Activated CD8-positive, alpha-beta memory T cell treated with anti-CD3 and anti-CD28 coated beads, Interleukin-2, amount 10 ng/mL, durations not matched to agents 7 days and 5 days (primary cell): Measurements from ENCODE around the gene FPR3. TPM values are rescaled to one million over a fixed set of nuclear protein-coding genes. Genes with fewer than 3 reads are reported as not detected.
"Not testable (repeated sequence)": the region's sequence is repeated elsewhere in the genome, so short reads cannot be mapped to it uniquely, and the experiment has no call there.

Experiments
- ATAC-seq: fragments of 150-1000 bp; cut with Tn5 transposase; one replicate; pipeline ENCODE4 v1.10.0; 2021; ENCODE audit warnings: moderate library complexity
- CTCF ChIA-PET: fragments of 350-600 bp; sonication (Branson Sonifier 250); formaldehyde crosslinking; loops from one replicate; lab custom pipeline; 2021; ENCODE audit warnings: antibody characterized with exemption; lab: Charles Lee
- DNase-seq: peaks from one replicate; pipeline ENCODE4 v3.0.0-alpha.2; 2020
- H3K27ac Mint-ChIP-seq: one replicate; pipeline ENCODE4 v1.8.0; 2021; ENCODE audit warnings: mild to moderate bottlenecking, mixed read lengths
- H3K27me3 Mint-ChIP-seq: one replicate; pipeline ENCODE4 v1.8.0; 2021; ENCODE audit warnings: mixed read lengths
- H3K36me3 Mint-ChIP-seq: one replicate; pipeline ENCODE4 v1.8.0; 2021; ENCODE audit warnings: mild to moderate bottlenecking, mixed read lengths
- H3K4me1 Mint-ChIP-seq: one replicate; pipeline ENCODE4 v1.8.0; 2021; ENCODE audit warnings: mixed read lengths
- H3K4me3 Mint-ChIP-seq: one replicate; pipeline ENCODE4 v1.8.0; 2021; ENCODE audit warnings: mild to moderate bottlenecking, moderate library complexity, mixed read lengths
- H3K9me3 Mint-ChIP-seq: one replicate; pipeline ENCODE4 v1.8.0; 2022; ENCODE audit warnings: low read depth, mixed read lengths
- total RNA-seq, 2 experiments: library from RNA; stranded (reverse); gene quantifications; one replicate each; pipeline ENCODE4 v1.2.3, GENCODE V29; 2021

The FPR3 gene
- total RNA-seq, 2 experiments from 2014 or later, result not detected

DNA sequence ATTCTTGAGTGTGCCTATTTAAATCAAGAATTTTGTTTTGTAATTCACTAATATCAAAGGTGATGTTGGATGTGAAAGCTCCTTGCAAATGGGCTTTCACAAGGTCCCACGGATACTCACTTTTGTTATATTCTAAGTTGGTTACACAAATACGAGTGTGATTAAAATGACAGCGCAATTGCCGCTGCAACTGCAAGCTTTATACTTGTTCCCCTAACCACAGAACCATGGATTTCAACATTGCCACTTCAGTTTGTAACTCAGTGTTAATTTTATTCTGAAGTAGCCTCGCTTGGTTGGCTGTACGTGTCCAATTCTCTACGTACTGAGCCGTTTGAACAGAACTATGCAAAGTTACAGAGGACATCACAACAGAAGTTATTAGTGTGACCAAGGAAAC lies 10.4 kb downstream of the FPR3 start:
- CTCF ChIA-PET, result interaction anchor here (1.2 kb wide), 1 partner anchor 28 kb away, joined by 3 read pairs; no protein-coding TSS in a partner anchor
- H3K4me1 Mint-ChIP-seq, H3K27me3 Mint-ChIP-seq, DNase-seq, H3K9me3 Mint-ChIP-seq, ATAC-seq, H3K4me3 Mint-ChIP-seq, H3K36me3 Mint-ChIP-seq, H3K27ac Mint-ChIP-seq: not testable (repeated sequence)

- DNase-seq, CTCF ChIA-PET, H3K4me3 Mint-ChIP-seq, ATAC-seq, H3K4me1 Mint-ChIP-seq, H3K27me3 Mint-ChIP-seq, H3K36me3 Mint-ChIP-seq, H3K27ac Mint-ChIP-seq: not testable (repeated sequence)
- H3K9me3 Mint-ChIP-seq, result peaks cover 10% of the 10 kb centered on the region
These were observed 11.6 kb downstream of the FPR3 start for GRCh38 chr19:51806571-51806970.

- ATAC-seq, result no peak
- Mint-ChIP-seq H3K4me3 (no peak overlapping the region), H3K36me3 (no peaks in the 10 kb centered on the region), H3K4me1 (no peaks in the 10 kb centered on the region), H3K27ac (no peak overlapping the region), H3K9me3 (peaks cover 10% of the 10 kb centered on the region), H3K27me3 (no peaks in the 10 kb centered on the region)
- no peak for DNase-seq
- CTCF ChIA-PET, result no interaction called here
These were observed 12.2 kb downstream of the FPR3 start for GRCh38 chr19:51807111-51807701.

DNA sequence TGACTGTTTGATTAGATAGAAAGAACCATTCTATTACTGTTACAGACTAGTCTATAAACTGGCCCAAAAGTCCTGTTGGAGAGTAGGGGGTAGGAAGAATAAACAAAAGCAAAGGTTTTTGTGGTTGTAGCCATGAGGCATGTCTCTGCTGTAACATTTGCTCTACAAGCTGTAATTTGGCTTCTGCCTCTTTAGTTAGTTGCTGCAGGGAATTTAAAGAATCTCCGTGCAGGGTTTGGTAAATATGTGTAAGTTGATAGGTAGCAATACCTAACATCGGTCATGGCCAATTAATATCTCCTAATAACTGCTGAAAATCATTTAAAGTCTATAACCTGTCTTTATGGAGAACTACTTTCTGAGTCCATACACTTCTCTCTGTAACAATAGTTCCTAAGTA lies 13.0 kb downstream of the FPR3 start:
- Mint-ChIP-seq H3K4me1 (no peaks in the 10 kb centered on the region), H3K4me3 (no peak overlapping the region), H3K27ac (no peak overlapping the region), H3K9me3 (peaks cover 10% of the 10 kb centered on the region), H3K36me3 (no peaks in the 10 kb centered on the region), H3K27me3 (no peaks in the 10 kb centered on the region)
- DNase-seq (no peak), ATAC-seq (no peak)
- CTCF ChIA-PET, result no interaction called here

DNA sequence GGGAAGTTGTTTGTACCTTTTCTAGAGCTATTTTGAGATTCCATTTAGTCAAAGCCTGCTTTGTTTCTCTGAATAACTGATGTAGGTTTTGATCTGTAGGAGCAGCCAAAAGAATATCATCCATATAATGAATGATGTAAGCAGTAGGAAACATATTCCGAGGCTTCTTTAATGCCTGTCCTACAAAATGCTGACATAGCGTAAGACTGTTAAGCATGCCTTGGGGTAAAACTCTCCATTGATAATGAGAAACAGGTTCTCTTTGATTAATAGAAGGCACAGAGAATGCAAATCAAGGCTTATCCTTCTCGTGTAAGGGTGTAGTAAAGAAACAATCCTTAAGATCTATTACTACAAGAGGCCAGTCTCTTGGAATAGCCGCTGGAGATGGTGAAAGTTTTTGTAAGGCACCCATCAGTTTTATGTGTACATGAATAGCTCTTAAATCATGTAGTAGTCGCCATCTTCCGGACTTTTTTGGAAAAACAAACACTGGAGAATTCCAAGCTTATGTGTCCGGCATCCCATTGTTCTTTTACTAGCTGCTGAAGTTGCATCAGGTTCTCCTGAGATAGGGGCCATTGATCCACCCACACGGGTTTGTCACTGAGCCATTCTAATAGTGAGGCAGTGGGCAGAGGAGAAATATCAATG lies 13.5 kb downstream of the FPR3 start:
- CTCF ChIA-PET, result no interaction called here
- H3K27me3 Mint-ChIP-seq, result no peaks in the 10 kb centered on the region
- DNase-seq (no peak), ATAC-seq (no peak)
- H3K36me3 Mint-ChIP-seq, result no peaks in the 10 kb centered on the region
- H3K4me3 Mint-ChIP-seq, result no peak overlapping the region
- no peaks in the 10 kb centered on the region for H3K4me1 Mint-ChIP-seq
- H3K27ac Mint-ChIP-seq, result no peak overlapping the region
- H3K9me3 Mint-ChIP-seq, result peaks cover 7% of the 10 kb centered on the region

DNA sequence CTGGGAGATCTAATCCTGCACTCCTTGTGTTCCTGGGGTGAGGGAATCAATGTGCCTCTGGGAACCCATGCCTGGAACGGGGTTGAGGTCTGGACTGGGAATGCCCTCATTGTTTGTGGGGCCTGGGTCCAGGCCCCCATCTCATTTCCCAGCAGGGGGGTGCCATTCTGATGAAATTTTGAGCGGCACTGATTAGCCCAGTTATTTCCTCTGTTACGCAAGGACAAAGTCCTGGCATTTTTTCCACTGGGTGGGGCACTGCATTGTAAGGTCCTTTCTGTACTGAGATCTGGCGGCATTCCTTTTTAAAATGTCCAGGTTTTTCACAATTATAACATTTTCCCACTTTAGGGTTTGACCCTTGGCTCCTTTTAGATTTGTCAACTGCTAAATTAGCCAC lies 14.8 kb downstream of the FPR3 start:
- H3K36me3 Mint-ChIP-seq, result no peaks in the 10 kb centered on the region
- H3K4me1 Mint-ChIP-seq, result no peaks in the 10 kb centered on the region
- DNase-seq (no peak), ATAC-seq (no peak)
- H3K27me3 Mint-ChIP-seq, result no peaks in the 10 kb centered on the region
- H3K9me3 Mint-ChIP-seq, result peaks cover 6% of the 10 kb centered on the region
- no peak overlapping the region for H3K4me3 Mint-ChIP-seq
- CTCF ChIA-PET, result no interaction called here
- H3K27ac Mint-ChIP-seq, result no peak overlapping the region

GRCh38 chr19:51810223-51810622 lies 15.3 kb downstream of the FPR3 start:
- H3K9me3 Mint-ChIP-seq, result peaks cover 5% of the 10 kb centered on the region
- H3K4me1 Mint-ChIP-seq, result no peaks in the 10 kb centered on the region
- H3K27ac Mint-ChIP-seq, result no peak overlapping the region
- CTCF ChIA-PET, result no interaction called here
- H3K4me3 Mint-ChIP-seq, result no peak overlapping the region
- no peaks in the 10 kb centered on the region for H3K27me3 Mint-ChIP-seq
- ATAC-seq (no peak), DNase-seq (no peak)
- H3K36me3 Mint-ChIP-seq, result no peaks in the 10 kb centered on the region

DNA sequence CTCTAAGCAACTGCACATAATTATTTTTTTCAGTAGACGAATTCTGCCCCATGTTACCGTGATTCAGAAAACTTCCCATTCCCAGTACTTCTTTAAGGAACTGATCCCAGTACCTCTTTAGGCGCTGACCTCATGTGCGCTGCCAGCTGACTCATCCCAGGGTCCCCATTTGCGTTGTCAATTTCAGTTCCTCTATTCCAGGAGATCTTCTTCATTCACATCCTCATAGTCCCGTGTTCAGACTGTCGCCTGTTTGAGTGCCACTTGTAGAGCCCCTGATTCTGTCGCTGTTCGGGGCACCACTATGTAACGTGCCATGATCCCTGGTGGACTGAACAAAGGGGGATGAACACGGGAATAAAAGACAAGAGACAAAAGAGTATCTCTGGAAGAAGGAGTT lies 16.4 kb downstream of the FPR3 start:
- no peak for DNase-seq
- no peaks in the 10 kb centered on the region for H3K4me1 Mint-ChIP-seq
- no peak overlapping the region for H3K4me3 Mint-ChIP-seq
- no peaks in the 10 kb centered on the region for H3K27me3 Mint-ChIP-seq
- ATAC-seq, result no peak
- peaks cover 5% of the 10 kb centered on the region for H3K9me3 Mint-ChIP-seq
- CTCF ChIA-PET, result no interaction called here
- H3K27ac Mint-ChIP-seq, result no peak overlapping the region
- no peaks in the 10 kb centered on the region for H3K36me3 Mint-ChIP-seq

DNA sequence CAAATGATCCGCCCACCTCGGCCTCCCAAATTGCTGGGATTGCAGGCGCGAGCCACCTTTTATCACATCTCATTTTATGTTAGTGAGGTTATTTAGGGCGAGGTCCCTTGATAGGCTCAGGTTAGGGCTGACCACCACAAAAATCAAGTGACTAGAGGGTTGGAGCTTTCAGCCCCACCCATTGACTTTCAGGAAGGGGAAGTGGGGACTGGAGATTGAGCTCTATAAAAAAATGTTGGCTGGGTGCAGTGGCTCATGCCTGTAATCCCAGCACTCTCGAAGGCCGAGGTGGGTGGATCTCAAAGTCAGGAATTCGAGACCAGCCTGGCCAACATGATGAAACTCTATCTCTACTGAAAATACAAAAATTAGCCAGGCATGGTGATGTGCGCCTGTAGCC lies 20.1 kb downstream of the FPR3 start:
- Mint-ChIP-seq H3K27me3 (no peaks in the 10 kb centered on the region), H3K27ac (no peak overlapping the region), H3K9me3 (peaks cover 5% of the 10 kb centered on the region), H3K4me1 (no peaks in the 10 kb centered on the region), H3K4me3 (no peak overlapping the region), H3K36me3 (no peaks in the 10 kb centered on the region)
- DNase-seq, result no peak
- CTCF ChIA-PET, result no interaction called here
- no peak for ATAC-seq

DNA sequence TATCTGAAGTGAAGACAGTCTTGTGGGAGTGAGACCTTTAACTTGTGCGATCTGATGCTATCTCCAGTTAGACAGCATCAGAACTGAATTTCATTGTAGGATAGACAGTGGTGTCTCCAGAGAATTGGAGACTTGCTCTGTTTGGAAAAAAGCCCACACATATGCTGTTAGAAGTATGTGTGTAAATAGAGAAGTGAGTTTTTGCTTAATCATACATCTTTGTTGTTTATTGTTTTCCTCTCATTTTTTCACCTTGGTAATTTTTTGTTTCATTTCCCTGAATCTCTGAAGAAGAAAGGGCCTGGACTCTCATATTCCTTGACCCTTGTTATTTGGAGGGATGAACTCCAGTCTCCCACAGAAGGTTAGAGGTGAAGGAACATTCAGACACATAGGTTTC lies 21.8 kb downstream of the FPR3 start:
- H3K27me3 Mint-ChIP-seq, result no peaks in the 10 kb centered on the region
- no peak overlapping the region for H3K27ac Mint-ChIP-seq
- no peak overlapping the region for H3K4me3 Mint-ChIP-seq
- ATAC-seq (no peak), DNase-seq (no peak)
- no peaks in the 10 kb centered on the region for H3K4me1 Mint-ChIP-seq
- H3K9me3 Mint-ChIP-seq, result peaks cover 2% of the 10 kb centered on the region
- CTCF ChIA-PET, result no interaction called here
- no peaks in the 10 kb centered on the region for H3K36me3 Mint-ChIP-seq

- ATAC-seq (no peak), DNase-seq (no peak)
- no peaks in the 10 kb centered on the region for H3K36me3 Mint-ChIP-seq
- no peaks in the 10 kb centered on the region for H3K27me3 Mint-ChIP-seq
- no peaks in the 10 kb centered on the region for H3K4me1 Mint-ChIP-seq
- H3K9me3 Mint-ChIP-seq, result peaks cover 7% of the 10 kb centered on the region
- H3K27ac Mint-ChIP-seq, result no peak overlapping the region
- CTCF ChIA-PET, result no interaction called here
- H3K4me3 Mint-ChIP-seq, result no peak overlapping the region
These were observed 25.1 kb downstream of the FPR3 start for GRCh38 chr19:51820011-51820410.

- H3K27me3 Mint-ChIP-seq, result no peaks in the 10 kb centered on the region
- no peaks in the 10 kb centered on the region for H3K36me3 Mint-ChIP-seq
- no peak for ATAC-seq
- peaks cover 7% of the 10 kb centered on the region for H3K9me3 Mint-ChIP-seq
- H3K4me3 Mint-ChIP-seq, result no peak overlapping the region
- DNase-seq, result no peak
- no peaks in the 10 kb centered on the region for H3K4me1 Mint-ChIP-seq
- CTCF ChIA-PET, result no interaction called here
- no peak overlapping the region for H3K27ac Mint-ChIP-seq
These were observed 26.0 kb downstream of the FPR3 start for GRCh38 chr19:51820831-51821446.

DNA sequence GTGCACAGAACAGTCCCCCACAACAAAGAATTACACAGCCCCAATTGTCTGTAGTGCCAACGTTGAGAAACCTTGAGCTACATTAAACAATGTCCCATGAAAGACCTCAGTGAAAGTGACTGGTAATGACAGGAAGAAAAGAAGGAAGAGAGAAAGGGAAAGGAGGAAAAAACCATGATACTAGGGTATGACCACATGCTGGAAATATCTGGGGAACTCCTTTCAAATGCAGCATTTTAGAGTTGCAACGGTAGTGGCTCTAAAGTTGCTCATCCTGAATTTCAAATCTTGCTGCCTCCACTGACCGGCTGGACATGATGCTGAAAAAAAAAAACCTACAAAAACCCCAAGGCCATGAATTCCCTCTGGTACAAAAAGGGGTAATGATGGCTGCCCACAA lies 26.5 kb downstream of the FPR3 start:
- CTCF ChIA-PET, result no interaction called here

GRCh38 chr19:51821921-51822320 lies 27.0 kb downstream of the FPR3 start:
- no peaks in the 10 kb centered on the region for H3K27me3 Mint-ChIP-seq
- H3K4me3 Mint-ChIP-seq, result no peak overlapping the region
- H3K27ac Mint-ChIP-seq, result no peak overlapping the region
- ATAC-seq (no peak), DNase-seq (no peak)
- H3K4me1 Mint-ChIP-seq, result no peaks in the 10 kb centered on the region
- no peaks in the 10 kb centered on the region for H3K36me3 Mint-ChIP-seq
- peaks cover 12% of the 10 kb centered on the region for H3K9me3 Mint-ChIP-seq
- CTCF ChIA-PET, result no interaction called here

More for the DNA sequence above, 26.5 kb downstream of the FPR3 start:
- DNase-seq (no peak), ATAC-seq (no peak)
- Mint-ChIP-seq H3K36me3 (no peaks in the 10 kb centered on the region), H3K27me3 (no peaks in the 10 kb centered on the region), H3K4me1 (no peaks in the 10 kb centered on the region), H3K4me3 (no peak overlapping the region), H3K27ac (no peak overlapping the region), H3K9me3 (peaks cover 7% of the 10 kb centered on the region)
